Metanephros (tissue), 1 donor: ENCODE results near the gene SKAP2. TPM values are rescaled to one million over a fixed set of nuclear protein-coding genes. Genes with fewer than 3 reads are reported as not detected.

Experiments
- total RNA-seq: library from RNA; depleted of rRNA; stranded (reverse); fragments of >200 nt; gene quantifications from one replicate; pipeline ENCODE4 v1.2.3, GENCODE V29; 2014

SKAP2 gene, protein sequence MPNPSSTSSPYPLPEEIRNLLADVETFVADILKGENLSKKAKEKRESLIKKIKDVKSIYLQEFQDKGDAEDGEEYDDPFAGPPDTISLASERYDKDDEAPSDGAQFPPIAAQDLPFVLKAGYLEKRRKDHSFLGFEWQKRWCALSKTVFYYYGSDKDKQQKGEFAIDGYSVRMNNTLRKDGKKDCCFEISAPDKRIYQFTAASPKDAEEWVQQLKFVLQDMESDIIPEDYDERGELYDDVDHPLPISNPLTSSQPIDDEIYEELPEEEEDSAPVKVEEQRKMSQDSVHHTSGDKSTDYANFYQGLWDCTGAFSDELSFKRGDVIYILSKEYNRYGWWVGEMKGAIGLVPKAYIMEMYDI
- 11.2 TPM for total RNA-seq

DNA sequence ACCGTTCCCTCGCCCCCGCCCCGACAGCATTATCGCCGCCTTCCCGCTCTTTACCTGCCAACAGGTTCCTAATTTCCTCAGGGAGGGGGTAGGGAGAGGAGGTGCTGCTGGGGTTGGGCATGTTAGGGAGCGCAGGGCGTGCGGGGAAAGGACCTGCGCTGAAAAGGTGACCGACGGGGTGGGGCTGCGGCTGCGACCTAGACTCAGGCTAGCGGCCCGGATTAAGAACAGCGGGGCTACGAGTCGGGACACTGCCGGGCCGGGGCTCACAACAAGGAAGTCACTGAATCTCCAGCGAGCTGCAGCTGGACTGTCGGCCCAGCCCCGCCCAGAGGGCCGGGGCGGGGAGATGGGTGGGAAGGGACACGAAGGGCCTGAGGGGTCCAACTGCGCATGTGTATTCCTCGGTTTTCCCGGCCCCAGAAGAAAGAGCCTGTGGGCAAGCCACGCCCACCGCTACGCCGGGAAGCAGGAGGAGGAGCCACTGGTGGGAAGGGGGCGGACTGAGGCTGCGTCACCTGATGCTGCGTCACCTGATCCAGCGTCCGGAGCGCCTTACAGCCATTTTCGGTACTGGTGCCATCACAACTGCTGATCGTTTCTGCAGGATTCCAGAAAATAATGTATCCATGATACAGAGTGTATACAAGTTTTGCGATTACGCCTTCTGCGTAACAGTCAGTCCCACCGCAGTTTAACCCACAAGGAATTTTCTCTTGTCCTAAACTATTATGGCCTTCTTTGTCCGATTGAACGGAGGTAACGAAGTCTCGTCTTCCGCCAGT lies at the start of gene SKAP2:
Gene SKAP2, minus strand, starts transcription at position 282 of the 785 bp plus-strand sequence. Its CDS starts 161 bp downstream, at position 121.

Other genes starting within 250 kb of the SKAP2 start
- gene HOXA1, start 231.4 kb upstream of the SKAP2 start, total RNA-seq, result 1.7 TPM
- 4.0 TPM for gene HOXA2, start 238.1 kb upstream of the SKAP2 start, total RNA-seq